ENCODE data around the gene UBASH3A.

Gene UBASH3A

GRCh38 chr21:42471206-42471605 lies 67.5 kb downstream of the UBASH3A start:
- no peak for DNase-seq

DNA sequence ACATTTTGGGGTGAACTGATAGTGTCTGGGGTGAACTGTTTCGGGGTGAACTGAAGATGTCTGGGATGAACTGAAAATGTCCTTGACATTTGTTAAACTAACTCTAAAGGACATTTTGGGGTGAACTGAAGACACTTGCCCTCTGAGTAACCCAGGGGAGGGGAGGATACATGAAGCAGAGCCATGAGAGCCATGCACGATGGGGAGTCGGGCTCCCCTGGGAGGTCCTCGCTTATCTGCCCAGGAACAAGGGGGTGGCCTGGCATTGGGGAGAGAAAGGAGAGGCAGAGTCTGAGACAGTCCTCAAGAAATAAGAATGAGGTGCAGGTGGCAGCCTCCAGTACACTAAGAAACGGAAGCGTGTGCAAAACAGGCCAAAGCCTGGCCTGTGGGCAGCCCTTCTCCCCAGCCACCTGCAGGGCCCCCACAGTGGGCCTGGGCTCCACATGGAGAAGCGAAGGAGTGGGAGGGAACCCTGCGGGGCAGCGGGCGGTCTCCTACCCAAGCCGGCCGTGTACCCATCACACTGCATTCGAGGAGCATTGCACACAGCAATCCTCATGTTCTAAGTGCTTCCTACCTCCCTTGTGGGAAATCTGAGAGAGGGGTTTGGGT lies 68.1 kb downstream of the UBASH3A start:
- DNase-seq, result no peak

DNA sequence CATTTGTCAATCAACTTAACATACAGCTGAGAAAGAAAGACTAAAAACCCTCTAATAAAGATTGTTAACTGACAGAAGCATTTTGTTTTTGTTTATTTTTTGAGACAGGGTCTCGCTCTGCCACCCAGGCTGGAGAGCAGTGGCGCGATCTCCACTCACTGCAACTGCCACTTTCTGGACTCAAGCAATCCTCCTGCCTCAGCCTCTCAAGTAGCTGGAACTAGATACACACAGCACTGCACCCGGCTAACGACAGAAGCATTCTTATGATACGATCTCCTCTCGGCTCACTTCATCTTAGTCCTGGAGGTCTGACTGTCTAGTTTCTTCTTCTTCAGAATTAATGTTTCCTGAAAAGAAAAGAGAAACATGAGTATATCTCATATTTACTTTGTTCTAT lies 68.8 kb downstream of the UBASH3A start:
- no peak for DNase-seq

GRCh38 chr21:42473498-42474042 lies 69.9 kb downstream of the UBASH3A start:
- DNase-seq, result no peak

GRCh38 chr21:42474043-42474831 lies 70.5 kb downstream of the UBASH3A start:
- no peak for DNase-seq

- DNase-seq, result no peak
These were observed 71.3 kb downstream of the UBASH3A start for GRCh38 chr21:42475036-42475435.

DNA sequence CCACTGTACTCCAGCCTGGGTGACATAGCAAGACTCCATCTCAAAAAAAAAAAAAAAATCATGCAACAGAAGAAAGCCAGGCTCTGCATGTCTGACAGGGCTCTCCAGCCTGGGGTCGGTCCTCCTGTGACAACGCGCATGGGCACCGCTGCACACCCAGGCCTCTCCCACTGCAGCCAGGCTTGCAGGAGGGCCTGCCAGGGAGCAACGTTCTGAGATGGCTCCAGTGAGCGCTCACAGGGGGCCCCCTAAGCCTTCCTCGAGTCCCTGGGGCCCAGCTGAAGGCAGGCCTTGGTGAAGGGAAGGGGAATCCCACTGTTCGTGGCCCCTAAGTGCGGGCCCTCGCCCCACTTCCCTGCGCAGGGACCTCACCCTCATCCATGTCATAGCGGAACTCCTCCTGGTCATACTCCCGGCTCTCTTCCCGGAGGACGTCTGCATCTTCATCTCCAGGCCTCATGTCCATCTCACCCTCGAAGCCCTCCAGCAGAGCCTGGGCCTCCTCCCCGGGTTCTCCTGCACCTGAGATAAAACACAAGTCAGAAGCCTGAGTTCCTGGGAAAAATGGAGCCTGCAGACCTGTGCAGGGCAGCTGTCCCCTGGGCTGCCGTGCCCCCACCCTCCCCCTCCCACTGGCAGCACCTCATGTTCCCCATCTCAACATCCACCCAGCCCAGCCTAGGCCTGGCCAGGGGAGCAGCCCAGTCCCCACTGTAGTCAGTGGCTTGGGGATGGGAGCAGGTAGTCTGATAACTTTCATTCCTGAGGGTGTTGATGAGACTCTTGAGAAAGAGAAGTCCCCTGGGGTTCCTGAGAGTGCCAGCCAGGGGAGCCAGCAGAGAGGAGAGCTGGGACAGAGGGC lies 72.1 kb downstream of the UBASH3A start:
- DNase-seq, result no peak

DNA sequence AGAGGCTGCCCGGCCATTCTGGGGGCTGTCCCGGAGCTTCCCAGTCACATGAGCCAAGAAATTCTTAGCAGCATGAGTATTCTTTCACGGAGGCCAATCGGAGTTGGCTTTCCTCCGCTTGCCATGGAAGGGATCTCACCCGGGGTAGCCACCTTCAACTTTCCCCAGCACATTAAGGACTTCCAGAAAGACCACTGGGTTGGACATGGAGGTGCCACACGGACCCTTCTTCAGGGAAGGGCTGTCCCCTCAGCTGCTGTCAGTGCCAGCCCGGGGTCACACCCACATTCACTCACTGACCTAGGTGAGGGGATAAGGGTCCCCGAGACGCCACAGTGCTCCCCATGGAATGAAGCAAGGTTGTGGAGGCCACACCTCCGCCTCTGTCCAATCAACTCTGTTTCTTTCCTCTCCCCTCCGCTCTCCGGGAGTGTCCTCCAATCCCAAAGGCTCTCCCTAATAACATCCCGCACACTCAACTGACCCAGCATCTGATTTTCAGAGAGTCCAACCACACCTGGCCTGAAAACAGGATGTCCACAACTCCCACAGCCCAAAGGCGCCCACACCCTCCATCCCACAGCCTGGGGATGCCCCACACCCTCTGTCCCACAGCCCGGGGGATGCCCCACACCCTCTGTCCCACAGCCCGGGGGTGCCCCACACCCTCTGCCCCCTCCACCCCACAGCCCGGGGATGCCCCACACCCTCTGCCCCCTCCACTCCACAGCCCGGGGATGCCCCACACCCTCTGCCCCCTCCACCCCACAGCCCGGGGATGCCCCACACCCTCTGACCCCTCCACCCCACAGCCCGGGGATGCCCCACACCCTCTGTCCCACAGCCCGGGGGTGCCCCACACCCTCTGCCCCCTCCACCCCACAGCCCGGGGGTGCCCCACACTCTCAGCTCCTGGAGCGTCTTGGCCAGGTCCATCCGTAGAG lies 73.0 kb downstream of the UBASH3A start:
- DNase-seq, result no peak

DNA sequence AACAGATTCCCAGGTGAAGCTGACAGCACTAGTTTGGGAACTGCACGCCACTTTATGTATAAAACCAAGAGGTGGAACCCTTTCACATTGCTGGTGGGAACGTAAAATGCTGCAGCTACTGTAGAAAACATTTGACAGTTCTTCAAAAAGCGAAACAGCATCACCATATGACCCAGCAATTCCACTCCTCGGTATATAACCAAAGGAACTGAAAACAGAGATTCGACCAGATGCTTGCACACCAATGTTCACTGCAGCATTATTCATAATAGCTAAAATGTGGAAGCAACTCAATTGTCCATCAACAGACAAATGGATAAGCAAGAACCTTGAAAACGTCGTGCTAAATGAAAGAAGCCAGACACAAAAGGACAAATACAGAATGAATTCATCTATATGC lies 74.8 kb downstream of the UBASH3A start:
- no peak for DNase-seq

- DNase-seq, result no peak
These were observed 75.9 kb downstream of the UBASH3A start for GRCh38 chr21:42479582-42479981.

- DNase-seq, result no peak
These were observed 77.0 kb downstream of the UBASH3A start for GRCh38 chr21:42480736-42481135.

GRCh38 chr21:42481169-42481568 lies 77.5 kb downstream of the UBASH3A start:
- DNase-seq, result no peak

DNA sequence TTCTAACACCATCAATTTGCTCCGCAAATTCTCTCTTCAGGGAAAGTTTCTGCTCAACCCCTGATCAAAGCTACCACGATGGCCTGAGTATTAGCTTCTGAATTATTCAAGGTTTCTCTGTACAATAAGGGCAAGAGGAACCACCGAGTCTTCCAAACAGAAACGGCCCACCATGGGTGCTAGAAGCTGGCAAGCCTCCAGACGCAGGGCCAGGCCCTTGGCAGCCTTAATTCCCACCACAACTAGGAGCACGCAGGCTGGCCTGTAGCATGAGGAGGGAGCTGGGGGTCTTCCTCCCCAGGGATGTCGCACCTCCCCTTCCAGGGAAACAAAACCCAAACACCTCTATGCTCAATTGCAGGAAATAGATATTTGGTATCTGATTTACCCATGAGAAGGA lies 81.3 kb downstream of the UBASH3A start:
- DNase-seq, result no peak

DNA sequence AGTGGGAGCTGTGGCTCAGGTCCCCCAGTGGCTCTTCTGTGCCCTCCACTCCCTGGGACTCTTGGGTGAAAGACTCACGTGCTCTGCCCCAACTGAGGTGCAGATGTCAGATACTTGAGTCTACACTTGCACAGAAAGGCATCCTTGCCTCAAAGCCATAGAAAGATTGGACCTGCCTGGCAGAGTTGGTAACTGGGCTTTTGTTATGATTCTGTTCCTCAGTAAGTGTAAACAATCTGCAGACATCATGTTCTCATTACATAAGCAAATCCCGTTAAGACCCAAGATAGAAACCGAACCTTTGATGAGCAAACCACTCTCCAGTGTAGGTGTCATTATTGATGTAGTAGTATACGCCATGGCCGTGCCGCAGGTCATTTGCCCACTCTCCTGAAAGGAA lies 82.4 kb downstream of the UBASH3A start:
- DNase-seq, result no peak

GRCh38 chr21:42486531-42486930 lies 82.8 kb downstream of the UBASH3A start:
- DNase-seq, result no peak

DNA sequence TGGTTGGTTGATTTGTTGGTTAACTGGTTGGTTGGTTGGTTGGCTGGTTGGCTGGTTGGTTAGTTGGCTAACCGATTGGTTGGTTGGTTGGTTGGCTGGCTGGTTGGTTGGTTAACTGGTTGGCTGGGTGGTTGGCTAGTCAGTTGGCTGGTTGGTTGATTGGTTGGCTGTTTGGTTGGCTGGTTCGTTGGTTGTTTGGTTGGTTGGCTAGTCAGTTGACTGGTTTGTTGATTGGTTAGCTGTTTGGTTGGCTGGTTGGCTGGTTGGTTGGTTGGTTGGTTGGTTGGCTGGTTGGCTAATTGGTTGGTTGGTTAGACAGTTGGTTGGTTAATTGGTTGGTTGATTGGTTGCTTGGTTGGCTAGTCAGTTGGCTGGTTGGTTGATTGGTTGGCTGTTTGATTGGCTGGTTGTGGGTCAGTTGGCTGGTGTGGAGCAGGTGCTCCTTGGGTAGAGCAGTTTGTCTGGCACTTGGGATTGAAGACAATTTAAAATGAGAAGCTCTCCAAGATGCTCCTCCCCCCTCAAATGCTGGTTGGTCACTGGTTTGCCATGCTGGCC lies 85.4 kb downstream of the UBASH3A start:
- no peak for DNase-seq

- DNase-seq, result no peak
These were observed 86.3 kb downstream of the UBASH3A start for GRCh38 chr21:42489991-42490390.

DNA sequence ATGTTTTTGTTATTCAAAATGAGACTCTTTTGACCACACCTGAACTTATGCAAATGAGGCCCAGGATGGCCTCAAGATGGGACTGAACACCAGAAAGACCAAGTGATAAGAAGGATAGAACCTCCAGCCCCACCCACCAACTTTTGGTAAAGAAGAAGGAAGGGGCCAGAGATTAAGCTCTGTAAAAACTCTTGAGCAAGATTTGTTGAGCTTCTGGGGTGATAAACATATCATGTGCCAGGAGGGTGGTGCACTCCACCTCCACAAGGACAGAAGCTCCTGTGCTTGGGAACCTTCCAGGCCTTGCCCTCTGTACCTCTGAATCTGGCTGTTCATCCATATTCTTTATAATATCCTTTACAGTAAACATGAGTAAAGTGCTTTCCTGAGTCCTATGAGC lies 87.0 kb downstream of the UBASH3A start:
- DNase-seq, result no peak

GRCh38 chr21:42491328-42491727 lies 87.6 kb downstream of the UBASH3A start:
- DNase-seq, result no peak

- no peak for DNase-seq
These were observed 88.5 kb downstream of the UBASH3A start for GRCh38 chr21:42492201-42492600.

DNA sequence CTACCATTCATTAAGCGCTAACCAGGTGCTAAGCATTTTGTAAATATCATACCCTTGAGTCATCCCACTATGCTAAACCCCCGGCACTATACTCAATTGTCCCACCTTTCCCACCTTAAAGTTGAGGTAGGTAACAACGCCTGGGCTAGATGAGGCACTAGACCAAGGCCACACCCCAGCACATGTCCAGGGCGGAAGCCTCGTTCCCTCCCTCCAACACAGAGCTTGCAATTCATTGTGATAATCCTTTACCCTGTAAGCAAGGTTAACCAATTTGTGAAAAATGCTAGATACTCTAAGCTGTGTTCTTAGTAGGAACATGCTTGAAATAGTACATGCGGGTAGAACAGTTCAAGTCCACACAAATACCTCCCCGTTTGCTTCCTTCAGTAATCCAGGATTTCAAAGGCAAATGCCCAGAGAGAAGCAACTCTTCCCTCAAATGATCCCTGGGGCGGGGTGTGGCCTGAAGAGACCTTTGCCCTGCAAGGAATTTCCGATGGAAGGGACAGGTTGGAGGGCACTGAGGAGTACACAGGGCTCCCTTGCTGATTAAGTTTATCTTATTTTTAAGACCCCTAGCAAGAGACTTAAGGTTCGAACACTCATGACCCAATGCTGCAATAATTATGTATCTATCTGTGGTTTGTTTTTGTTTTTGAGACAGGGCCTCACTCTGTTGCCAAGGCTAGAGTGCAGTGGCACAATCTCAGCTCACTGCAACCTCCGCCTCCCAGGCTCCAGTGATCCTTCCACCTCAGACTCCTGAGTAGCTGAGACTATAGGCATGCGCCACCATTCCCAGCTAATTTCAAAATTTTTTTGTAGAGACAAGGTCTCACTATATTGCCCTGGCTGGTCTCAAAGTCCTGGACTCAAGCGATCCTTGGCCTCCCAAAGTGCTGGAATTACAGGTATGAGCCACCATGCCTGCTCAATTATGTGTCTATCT lies 89.7 kb downstream of the UBASH3A start:
- DNase-seq, result no peak

Data from NCI-H1105 (cell line).